AG09309 (cell line): ENCODE data around the gene PARVA.

Source experiments
- DNase-seq: peaks from one replicate; pipeline ENCODE4 v3.0.0-alpha.2; 2010; ENCODE audit warnings: low read depth
- H3K4me3 ChIP-seq: 2 replicates; pipeline ENCODE4 v1.5.1; 2011; ENCODE audit warnings: mild to moderate bottlenecking, low read depth, low read length, moderate library complexity; ENCODE audit not compliant: control insufficient read depth
- TF ChIP-seq, protein P1 (sequence below): IDR thresholded peaks from 2 replicates; pipeline ENCODE4 v1.5.1; 2011; ENCODE audit warnings: mild to moderate bottlenecking, low read depth, low read length, inconsistent platforms; ENCODE audit not compliant: insufficient read depth, control insufficient read depth; ENCODE audit errors: missing control alignments

Gene PARVA, protein sequence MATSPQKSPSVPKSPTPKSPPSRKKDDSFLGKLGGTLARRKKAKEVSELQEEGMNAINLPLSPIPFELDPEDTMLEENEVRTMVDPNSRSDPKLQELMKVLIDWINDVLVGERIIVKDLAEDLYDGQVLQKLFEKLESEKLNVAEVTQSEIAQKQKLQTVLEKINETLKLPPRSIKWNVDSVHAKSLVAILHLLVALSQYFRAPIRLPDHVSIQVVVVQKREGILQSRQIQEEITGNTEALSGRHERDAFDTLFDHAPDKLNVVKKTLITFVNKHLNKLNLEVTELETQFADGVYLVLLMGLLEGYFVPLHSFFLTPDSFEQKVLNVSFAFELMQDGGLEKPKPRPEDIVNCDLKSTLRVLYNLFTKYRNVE

DNA sequence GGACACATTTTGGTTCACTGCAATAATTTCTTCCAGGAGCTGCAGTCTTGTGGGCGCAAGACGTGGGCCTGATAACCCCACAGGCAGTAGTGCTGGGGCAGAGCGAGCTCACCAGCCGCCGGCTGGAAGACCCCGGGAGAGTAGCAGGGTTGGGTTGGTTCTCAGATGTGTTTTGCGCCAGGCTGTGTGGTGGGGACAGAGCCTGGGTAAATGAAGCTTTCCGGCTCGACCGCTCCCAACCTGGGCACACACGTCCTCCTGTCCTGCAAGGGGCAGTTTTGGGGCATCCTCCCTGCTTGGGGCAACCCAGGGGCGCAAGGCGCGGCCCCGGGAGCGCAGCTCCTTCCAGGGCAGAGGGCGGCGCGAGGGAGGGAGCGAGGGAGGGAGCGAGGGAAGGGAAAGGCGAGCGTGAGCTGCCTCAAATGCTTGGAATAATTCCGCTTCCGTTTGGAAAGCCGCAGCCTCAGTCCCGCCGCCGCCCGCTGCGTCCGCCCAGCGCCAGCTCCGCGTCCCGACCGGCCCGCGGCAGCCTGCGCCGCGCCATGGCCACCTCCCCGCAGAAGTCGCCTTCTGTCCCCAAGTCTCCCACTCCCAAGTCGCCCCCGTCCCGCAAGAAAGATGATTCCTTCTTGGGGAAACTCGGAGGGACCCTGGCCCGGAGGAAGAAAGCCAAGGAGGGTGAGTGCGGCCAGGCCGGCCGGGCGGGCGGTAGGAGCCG lies at the start of gene PARVA:
TSS of gene PARVA (plus strand) at position 466 of the 718 bp plus-strand sequence. CDS start at position 543, 77 bp downstream.
- TF ChIP-seq, protein P1, sequence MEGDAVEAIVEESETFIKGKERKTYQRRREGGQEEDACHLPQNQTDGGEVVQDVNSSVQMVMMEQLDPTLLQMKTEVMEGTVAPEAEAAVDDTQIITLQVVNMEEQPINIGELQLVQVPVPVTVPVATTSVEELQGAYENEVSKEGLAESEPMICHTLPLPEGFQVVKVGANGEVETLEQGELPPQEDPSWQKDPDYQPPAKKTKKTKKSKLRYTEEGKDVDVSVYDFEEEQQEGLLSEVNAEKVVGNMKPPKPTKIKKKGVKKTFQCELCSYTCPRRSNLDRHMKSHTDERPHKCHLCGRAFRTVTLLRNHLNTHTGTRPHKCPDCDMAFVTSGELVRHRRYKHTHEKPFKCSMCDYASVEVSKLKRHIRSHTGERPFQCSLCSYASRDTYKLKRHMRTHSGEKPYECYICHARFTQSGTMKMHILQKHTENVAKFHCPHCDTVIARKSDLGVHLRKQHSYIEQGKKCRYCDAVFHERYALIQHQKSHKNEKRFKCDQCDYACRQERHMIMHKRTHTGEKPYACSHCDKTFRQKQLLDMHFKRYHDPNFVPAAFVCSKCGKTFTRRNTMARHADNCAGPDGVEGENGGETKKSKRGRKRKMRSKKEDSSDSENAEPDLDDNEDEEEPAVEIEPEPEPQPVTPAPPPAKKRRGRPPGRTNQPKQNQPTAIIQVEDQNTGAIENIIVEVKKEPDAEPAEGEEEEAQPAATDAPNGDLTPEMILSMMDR = no peak
- peak within 1 kb of the TSS; percentile 80 for H3K4me3 ChIP-seq
- peak; percentile 41 for DNase-seq

GRCh38 chr11:12329169-12329568 lies 48.2 kb upstream of the PARVA start:
- TF ChIP-seq, protein P1 = no peak
- no peak overlapping the region for H3K4me3 ChIP-seq
- DNase-seq = no peak

GRCh38 chr11:12329797-12330196 lies 47.6 kb upstream of the PARVA start:
- TF ChIP-seq, protein P1 = no peak
- DNase-seq = no peak
- H3K4me3 ChIP-seq = no peak overlapping the region

DNA sequence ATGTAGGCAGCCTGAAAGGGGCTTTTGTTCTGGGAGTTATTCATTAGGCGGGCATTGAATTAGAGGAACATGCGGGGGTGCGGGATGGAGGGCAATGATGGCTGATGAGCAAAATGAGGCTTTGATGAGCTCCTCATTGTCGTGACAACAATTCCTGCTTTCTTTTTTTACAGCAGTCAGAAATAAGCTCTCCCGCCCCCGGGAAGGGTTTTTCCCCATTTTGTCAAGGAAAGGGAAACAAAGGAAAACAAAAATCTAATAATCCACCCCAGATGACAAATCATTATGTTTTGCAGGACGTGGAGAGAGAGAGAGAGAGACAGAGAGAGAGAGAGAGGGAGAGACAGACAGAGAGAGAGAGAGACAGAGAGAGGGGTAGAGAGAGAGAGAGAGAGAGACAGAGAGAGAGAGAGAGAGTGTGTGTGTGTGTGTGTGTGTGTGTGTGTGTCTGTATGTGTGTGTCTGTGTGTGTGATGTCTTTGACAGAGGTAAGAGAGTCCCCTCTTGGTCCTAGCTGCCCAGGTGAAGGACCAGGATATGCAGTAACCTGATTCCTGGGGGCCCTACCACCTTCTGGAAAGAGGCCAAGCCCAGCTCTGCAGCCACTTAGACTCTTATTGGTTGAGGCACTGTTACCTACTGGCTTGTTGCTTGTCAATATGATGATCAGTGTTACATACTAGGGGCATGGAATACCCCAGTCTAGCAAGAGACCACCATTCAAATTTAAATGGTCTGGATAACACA lies 46.7 kb upstream of the PARVA start:
- no peak for DNase-seq
- TF ChIP-seq, protein P1 = no peak
- H3K4me3 ChIP-seq = no peak overlapping the region

DNA sequence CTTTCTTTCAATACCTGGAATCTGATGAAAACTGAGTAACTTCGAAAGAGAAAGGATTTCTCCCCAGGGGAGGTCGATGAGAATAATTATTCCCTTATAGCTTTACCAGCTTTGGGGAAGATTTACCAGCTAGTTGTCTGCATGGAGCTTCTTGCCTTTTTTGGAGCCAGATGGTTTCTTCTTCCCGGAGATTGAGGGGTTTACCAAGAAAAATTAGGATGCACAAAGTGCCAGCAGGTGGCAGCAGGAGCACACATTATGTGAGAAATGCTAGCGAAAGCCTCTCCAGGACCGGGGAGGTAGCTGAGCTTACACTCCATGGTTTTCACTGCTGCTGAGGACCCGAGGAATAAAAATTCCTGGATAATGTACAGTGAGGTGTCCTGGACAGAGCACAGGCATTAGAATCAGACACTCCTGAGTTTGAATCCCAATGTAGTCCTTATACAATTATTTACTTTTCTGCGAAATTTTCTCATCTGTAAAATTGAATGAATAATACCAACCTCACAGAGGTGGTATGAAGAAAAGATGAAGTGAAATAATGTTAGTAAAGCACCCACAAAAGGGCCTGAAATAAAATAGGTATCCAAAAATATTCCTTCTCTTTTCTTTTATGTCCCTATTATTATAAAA lies 46.0 kb upstream of the PARVA start:
- no peak overlapping the region for H3K4me3 ChIP-seq
- DNase-seq = peak; percentile 63
- TF ChIP-seq, protein P1 = peak; percentile 69

DNA sequence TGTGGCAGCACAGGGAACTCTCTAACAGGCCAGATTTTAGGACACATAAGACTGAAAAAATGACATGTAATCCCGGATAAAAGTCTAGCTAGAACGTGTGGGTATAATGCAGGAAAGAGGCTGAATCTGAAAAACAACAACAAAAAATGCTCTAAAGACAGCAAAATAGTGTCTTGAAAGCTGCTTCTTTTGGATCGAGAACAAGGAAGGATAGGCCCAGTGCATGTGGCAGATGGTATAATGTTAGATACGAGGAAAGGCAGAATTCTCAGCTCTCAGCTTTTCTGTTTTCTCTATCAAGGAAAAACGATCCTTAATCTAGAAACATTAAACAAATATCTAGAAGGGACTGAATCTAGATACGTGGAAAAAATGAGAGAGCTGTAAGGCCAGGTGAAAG lies 33.8 kb upstream of the PARVA start:
- TF ChIP-seq, protein P1 = no peak
- no peak for DNase-seq
- no peak overlapping the region for H3K4me3 ChIP-seq
